LNCaP clone FGC (cell line): Measurements from ENCODE around the gene EFR3B.

Experiments used
- DNase-seq: peaks from one replicate; pipeline ENCODE4 v3.0.0-alpha.2; 2011; ENCODE audit warnings: low read depth
- H3K4me3 ChIP-seq: 2 replicates; pipeline ENCODE4 v1.5.1; 2011; ENCODE audit warnings: mild to moderate bottlenecking, low read depth, low read length, control low read depth
- TF ChIP-seq, protein P1 (sequence below): IDR thresholded peaks from 2 replicates; pipeline ENCODE4 v1.5.1; 2012; ENCODE audit warnings: mild to moderate bottlenecking; ENCODE audit not compliant: control insufficient read depth, insufficient read depth; ENCODE audit errors: extremely low read depth

EFR3B gene

GRCh38 chr2:25044011-25044410, 2.1 kb downstream of the EFR3B start:
- TF ChIP-seq, protein P1, sequence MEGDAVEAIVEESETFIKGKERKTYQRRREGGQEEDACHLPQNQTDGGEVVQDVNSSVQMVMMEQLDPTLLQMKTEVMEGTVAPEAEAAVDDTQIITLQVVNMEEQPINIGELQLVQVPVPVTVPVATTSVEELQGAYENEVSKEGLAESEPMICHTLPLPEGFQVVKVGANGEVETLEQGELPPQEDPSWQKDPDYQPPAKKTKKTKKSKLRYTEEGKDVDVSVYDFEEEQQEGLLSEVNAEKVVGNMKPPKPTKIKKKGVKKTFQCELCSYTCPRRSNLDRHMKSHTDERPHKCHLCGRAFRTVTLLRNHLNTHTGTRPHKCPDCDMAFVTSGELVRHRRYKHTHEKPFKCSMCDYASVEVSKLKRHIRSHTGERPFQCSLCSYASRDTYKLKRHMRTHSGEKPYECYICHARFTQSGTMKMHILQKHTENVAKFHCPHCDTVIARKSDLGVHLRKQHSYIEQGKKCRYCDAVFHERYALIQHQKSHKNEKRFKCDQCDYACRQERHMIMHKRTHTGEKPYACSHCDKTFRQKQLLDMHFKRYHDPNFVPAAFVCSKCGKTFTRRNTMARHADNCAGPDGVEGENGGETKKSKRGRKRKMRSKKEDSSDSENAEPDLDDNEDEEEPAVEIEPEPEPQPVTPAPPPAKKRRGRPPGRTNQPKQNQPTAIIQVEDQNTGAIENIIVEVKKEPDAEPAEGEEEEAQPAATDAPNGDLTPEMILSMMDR, result no peak
- H3K4me3 ChIP-seq, result no peak overlapping the region
- DNase-seq, result no peak

DNA sequence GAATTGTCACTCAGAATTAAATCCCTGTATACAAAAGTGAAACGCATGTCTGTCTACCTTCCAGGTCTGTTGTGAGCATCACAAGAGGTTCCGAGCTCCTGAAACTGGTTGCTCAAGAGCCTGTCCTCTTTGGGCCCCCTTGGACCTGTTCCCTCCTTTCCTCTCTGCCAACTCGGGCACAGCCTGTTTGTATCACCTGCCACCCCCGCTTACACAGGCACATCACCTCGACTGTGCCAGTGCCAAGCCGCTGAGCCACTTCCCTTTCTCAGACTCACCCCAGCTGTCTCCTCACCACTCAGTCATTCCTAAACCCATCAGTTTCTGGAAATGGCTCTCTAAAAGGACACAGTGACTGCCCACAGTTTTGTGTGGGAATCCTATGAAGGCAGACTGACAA, 3.1 kb downstream of the EFR3B start:
- TF ChIP-seq, protein P1, result no peak
- no peak for DNase-seq
- no peak overlapping the region for H3K4me3 ChIP-seq

GRCh38 chr2:25049422-25049821, 7.5 kb downstream of the EFR3B start:
- no peak for DNase-seq
- TF ChIP-seq, protein P1, result no peak
- H3K4me3 ChIP-seq, result no peak overlapping the region

GRCh38 chr2:25050128-25050527, 8.3 kb downstream of the EFR3B start:
- TF ChIP-seq, protein P1, result no peak
- no peak for DNase-seq
- H3K4me3 ChIP-seq, result no peak overlapping the region

GRCh38 chr2:25053041-25053440, 11.2 kb downstream of the EFR3B start:
- no peak for DNase-seq
- no peak overlapping the region for H3K4me3 ChIP-seq
- TF ChIP-seq, protein P1, result no peak

DNA sequence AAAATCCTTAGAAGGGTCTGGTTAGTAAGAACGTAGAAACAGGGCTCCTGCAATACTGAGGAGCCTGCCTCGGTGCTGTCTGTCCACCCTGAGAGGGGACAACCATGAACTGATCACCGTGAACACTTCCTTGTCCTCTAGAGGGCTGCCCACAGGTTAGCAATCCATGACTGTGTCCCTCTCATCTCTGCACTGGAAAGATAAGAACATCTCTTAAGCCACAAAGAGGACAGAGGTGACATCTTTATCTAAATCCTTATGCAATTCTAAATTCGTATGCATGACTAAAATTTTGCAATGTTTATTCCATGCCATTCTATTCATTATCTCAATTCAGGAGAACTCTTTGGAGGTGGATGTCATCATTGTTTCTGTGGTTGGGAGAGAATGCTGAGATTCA, 12.8 kb downstream of the EFR3B start:
- TF ChIP-seq, protein P1, result no peak
- no peak for DNase-seq
- H3K4me3 ChIP-seq, result no peak overlapping the region

DNA sequence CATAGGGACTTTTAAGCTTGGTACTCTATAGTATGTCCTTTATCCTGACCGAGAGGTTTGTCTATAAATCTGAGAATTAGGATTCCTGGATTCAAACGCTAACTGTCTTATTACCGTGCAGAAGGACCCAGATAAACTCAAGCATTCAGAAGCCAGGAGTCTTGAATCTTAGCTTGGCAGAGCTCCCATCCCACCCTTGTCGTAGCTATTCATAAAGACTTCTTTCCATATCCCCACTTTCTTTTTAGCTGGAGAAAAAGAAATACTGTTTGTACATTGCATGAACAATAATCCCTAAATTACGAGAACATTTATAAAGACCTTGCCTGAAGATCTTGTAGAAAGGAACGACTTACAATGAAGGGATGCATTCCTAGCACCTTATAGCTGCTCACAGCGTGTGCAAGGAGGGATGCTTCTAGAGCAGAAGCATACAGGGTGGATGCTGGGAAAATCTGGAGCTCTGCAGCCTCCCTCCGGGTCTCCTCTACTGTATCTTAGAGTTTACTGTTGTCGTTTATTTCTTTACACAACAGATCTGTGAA, 13.6 kb downstream of the EFR3B start:
- no peak for DNase-seq
- H3K4me3 ChIP-seq, result no peak overlapping the region
- TF ChIP-seq, protein P1, result no peak
